Testis (tissue), 3 donors: ENCODE measurements around the gene BRD2. TPM values are rescaled to one million over a fixed set of nuclear protein-coding genes. Genes with fewer than 3 reads are reported as not detected.

Source experiments
- DNase-seq: peaks from one replicate; pipeline ENCODE4 v3.0.0-alpha.2; 2019
- H3K27ac ChIP-seq, 2 donors: fragments of 200-600 bp; sonication (generic); one replicate each; pipeline ENCODE4 v1.5.1; 2019
- H3K27me3 ChIP-seq: fragments of 200-600 bp; sonication (generic); one replicate; pipeline ENCODE4 v1.5.1; 2019
- H3K36me3 ChIP-seq: fragments of 200-600 bp; sonication (generic); one replicate; pipeline ENCODE4 v1.5.1; 2017; ENCODE audit warnings: low read depth; ENCODE audit errors: missing control alignments
- H3K4me1 ChIP-seq: fragments of 200-600 bp; sonication (generic); one replicate; pipeline ENCODE4 v1.5.1; 2019
- H3K4me3 ChIP-seq, 2 donors: fragments of 200-600 bp; sonication (generic); one replicate each; pipeline ENCODE4 v1.5.1; 2017 to 2019
- H3K9me3 ChIP-seq: fragments of 200-600 bp; sonication (generic); one replicate; pipeline ENCODE4 v1.5.1; 2017
- POLR2A ChIP-seq: fragments of 450-650 bp; IDR thresholded peaks from one replicate; pipeline ENCODE4 v1.6.1; 2017; ENCODE audit warnings: antibody characterized with exemption, mild to moderate bottlenecking, moderate library complexity
- WGBS, 2 donors: methylation state at CpG; one replicate each; pipeline ENCODE4 v1.1.5; 2018; 5-methylcytosine and 5-hydroxymethylcytosine counted together
- intact Hi-C: fragments of 100-400 bp; cut with DNase I; formaldehyde crosslinking; loops from one replicate; pipeline ENCODE4 v1.15.1; 2023; ENCODE audit warnings: low total_unique reads
- polyA plus RNA-seq: library from polyadenylated mRNA; stranded (reverse); fragments of 350-450 nt; fragmentation: Illumina TruSeq; extraction: RNeasy Lipid Tissue Mini Kit (QIAGEN cat#74804); gene quantifications from one replicate; pipeline ENCODE4 v1.2.3, GENCODE V29; 2014; ENCODE audit warnings: low read depth, low replicate concordance; ENCODE audit not compliant: insufficient read depth
- total RNA-seq, 2 donors: library from RNA; depleted of rRNA; stranded (reverse); fragments of >200 nt; gene quantifications; one replicate each; pipeline ENCODE4 v1.2.3, GENCODE V29; 2016
- TF ChIP-seq, protein P1 (sequence below), 3 experiments: fragments of 450-650 bp in 2 of 3; fragments of 200-600 bp in 1 of 3; sonication (generic) in 1 of 3; IDR thresholded peaks; one replicate each; pipeline ENCODE4 v1.5.1; 2016 to 2019; ENCODE audit warnings: antibody characterized with exemption in 3 of 3, mild to moderate bottlenecking in 2 of 3, moderate library complexity in 1 of 3

BRD2 gene
- total and polyA plus RNA-seq, 3 donors from 2014 or later = 299 to 334 (median 312) TPM

DNA sequence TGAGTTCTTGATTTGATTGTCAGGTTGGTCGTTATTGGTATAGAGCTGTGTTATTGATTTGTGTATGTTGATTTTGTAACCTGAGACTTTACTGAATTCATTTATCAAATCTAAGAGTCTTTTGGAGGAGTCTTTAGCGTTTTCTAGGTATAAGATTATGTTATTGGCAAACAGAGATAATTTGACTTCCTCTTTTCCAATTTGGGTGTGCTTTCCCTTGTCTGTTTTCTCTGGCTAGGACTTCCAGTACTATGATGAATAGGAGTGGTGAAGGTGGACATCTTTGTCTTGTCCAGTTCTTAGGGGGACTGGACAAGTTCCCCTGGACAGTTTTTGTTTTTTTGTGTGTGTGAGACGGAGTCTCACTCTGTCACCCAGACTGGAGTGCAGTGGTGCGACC, 23.6 kb downstream of the BRD2 start:
- intact Hi-C loops = no loop called here
- no peaks in the 10 kb centered on the region for H3K27me3 ChIP-seq
- no peak for DNase-seq
- H3K4me3 ChIP-seq = no peak overlapping the region
- 77 to 88% methylated on average over 4 of the region's 4 CpGs for WGBS, 2 donors
- H3K4me1 ChIP-seq = no peaks in the 10 kb centered on the region
- TF ChIP-seq POLR2A = no peak
- TF ChIP-seq, protein P1, sequence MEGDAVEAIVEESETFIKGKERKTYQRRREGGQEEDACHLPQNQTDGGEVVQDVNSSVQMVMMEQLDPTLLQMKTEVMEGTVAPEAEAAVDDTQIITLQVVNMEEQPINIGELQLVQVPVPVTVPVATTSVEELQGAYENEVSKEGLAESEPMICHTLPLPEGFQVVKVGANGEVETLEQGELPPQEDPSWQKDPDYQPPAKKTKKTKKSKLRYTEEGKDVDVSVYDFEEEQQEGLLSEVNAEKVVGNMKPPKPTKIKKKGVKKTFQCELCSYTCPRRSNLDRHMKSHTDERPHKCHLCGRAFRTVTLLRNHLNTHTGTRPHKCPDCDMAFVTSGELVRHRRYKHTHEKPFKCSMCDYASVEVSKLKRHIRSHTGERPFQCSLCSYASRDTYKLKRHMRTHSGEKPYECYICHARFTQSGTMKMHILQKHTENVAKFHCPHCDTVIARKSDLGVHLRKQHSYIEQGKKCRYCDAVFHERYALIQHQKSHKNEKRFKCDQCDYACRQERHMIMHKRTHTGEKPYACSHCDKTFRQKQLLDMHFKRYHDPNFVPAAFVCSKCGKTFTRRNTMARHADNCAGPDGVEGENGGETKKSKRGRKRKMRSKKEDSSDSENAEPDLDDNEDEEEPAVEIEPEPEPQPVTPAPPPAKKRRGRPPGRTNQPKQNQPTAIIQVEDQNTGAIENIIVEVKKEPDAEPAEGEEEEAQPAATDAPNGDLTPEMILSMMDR (IDR thresholded peaks at IDR 0.05) = no peak
- H3K27ac ChIP-seq = no peak overlapping the region
- no peaks in the 10 kb centered on the region for H3K36me3 ChIP-seq
- no peaks in the 10 kb centered on the region for H3K9me3 ChIP-seq

DNA sequence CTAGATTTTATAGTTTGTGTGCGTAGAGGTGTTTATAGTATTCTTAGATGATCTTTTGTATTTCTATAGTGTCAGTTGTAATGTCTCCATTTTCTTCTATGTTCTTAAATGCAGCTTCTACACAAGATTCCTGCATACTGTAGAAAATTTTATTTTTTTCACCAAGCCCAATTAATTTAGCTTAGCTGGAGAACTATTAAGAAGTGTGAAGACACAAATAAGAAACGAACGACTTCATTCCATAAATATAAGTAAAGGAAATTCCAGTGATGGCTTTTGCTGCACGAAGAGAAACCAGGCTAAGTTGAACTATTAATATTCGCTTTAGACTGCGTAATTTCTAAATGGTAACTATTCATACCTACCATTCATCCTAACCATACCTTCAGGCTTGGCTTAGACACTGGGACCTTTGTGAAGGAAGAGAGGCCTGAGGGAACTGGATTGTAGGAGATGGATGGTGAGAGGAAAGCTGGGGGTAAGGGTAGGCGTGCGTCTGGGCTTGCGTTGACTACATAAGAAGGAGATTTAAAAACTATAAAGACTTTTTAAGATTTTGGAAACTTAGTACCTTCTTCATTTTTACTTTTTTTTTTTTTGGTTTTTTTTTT, 25.1 kb downstream of the BRD2 start:
- Histone ChIP-seq H3K4me1 (no peaks in the 10 kb centered on the region), H3K9me3 (no peaks in the 10 kb centered on the region), H3K27ac (no peak overlapping the region), H3K27me3 (no peaks in the 10 kb centered on the region), H3K4me3 (no peak overlapping the region), H3K36me3 (no peaks in the 10 kb centered on the region)
- DNase-seq = no peak
- TF ChIP-seq, protein P1 (IDR thresholded peaks at IDR 0.05) = no peak
- TF ChIP-seq POLR2A = no peak
- intact Hi-C loops = no loop called here
- 78 to 80% methylated on average over 9 of the region's 9 CpGs for WGBS, 2 donors

DNA sequence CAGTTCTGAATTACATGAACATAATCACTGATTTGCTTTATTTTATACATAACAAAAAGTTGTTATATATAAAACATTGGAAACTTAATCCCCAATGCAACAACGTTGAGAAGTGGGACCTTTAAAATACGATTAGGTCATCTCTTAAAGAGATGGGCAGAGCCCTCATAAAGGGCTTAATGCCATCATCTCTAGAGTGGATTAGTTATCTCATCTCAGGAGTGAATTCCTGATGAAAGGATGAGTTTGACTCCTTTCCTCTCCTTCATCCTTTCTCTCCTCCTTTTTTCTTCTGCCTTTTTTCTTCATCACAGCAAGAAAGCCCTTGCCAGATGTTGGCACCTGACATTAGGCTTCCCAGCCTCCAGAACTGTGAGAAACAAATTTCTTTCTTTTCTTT, 27.1 kb downstream of the BRD2 start:
- 60 to 61% methylated on average over 2 of the region's 2 CpGs for WGBS, 2 donors
- H3K9me3 ChIP-seq = no peaks in the 10 kb centered on the region
- no peak overlapping the region for H3K27ac ChIP-seq
- H3K27me3 ChIP-seq = no peaks in the 10 kb centered on the region
- TF ChIP-seq, protein P1 (IDR thresholded peaks at IDR 0.05) = no peak
- no peak for TF ChIP-seq POLR2A
- no peaks in the 10 kb centered on the region for H3K4me1 ChIP-seq
- H3K36me3 ChIP-seq = no peaks in the 10 kb centered on the region
- H3K4me3 ChIP-seq = no peak overlapping the region
- no peak for DNase-seq
- intact Hi-C loops = no loop called here

DNA sequence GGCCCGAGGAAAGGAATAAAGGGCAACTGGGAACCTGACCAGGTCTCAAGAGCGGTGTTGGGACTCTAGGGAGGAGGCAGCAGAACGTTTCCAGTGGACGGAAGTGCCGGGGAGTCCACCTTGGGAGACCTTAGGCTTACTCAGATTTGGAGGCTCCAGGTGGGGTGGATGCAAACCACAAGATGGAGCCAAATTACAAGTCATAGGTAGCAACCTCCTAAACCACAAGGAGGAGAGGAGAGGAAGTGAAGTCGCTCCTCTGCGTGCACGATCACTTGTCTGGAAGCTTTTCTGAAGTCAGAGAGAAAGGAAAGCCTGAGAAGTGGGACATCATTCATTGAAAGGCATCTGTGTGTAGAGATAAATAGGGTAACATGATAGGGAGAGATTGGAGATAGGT, 31.7 kb downstream of the BRD2 start:
- H3K27ac ChIP-seq = no peak overlapping the region
- no peaks in the 10 kb centered on the region for H3K27me3 ChIP-seq
- DNase-seq = no peak
- no peak for TF ChIP-seq POLR2A
- TF ChIP-seq, protein P1 (IDR thresholded peaks at IDR 0.05) = no peak
- WGBS, 2 donors = 70 to 78% methylated on average over 8 of the region's 8 CpGs
- intact Hi-C loops = no loop called here
- H3K4me3 ChIP-seq = no peak overlapping the region
- no peaks in the 10 kb centered on the region for H3K9me3 ChIP-seq
- no peaks in the 10 kb centered on the region for H3K36me3 ChIP-seq
- no peaks in the 10 kb centered on the region for H3K4me1 ChIP-seq

DNA sequence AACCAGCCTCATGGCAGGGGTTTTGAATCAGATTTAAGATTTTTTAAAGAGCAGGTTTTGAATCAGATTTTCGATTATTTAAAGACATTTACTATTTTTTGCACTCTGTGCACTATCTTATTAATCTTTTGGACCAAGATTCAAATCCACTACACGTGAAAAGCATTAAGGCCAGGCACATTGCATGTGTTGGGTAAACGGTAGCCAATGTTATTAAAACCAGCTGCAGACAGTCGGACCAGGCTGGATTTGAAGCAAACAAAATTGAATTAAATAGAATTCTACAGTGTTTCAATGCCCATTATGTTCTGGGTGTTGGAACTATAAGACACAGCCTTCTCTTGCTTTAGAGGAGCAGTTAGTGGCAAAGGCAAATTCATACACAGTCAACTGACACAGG, 33.3 kb downstream of the BRD2 start:
- intact Hi-C loops = no loop called here
- no peaks in the 10 kb centered on the region for H3K4me1 ChIP-seq
- no peaks in the 10 kb centered on the region for H3K27me3 ChIP-seq
- H3K4me3 ChIP-seq = no peak overlapping the region
- no peaks in the 10 kb centered on the region for H3K9me3 ChIP-seq
- TF ChIP-seq, protein P1 (IDR thresholded peaks at IDR 0.05) = no peak
- no peak for TF ChIP-seq POLR2A
- no peak for DNase-seq
- no peaks in the 10 kb centered on the region for H3K36me3 ChIP-seq
- no peak overlapping the region for H3K27ac ChIP-seq
- 77 to 85% methylated on average over 4 of the region's 4 CpGs for WGBS, 2 donors
